ENCODE data around the gene SLK.

DNA sequence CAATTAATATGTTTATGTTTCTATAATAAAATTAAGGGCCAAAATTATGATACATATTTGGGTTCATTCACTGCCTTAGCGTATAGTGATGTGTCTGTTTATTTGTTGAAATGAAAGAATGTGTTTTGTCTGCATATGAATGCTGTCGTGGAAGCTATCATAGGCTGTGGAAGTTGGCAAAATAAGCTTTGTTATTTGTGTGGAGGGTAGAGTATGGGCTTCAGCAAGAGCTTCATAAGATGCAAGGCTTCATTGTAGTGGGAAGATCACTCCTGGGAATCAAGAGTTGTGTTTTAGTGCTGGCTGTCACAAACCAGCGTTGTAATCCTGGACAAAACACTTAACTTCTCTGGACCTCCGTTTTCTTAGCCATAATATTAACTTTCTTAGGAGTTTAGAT is 2.5 kb downstream of the SLK start:
- TF ChIP-seq, protein P1, sequence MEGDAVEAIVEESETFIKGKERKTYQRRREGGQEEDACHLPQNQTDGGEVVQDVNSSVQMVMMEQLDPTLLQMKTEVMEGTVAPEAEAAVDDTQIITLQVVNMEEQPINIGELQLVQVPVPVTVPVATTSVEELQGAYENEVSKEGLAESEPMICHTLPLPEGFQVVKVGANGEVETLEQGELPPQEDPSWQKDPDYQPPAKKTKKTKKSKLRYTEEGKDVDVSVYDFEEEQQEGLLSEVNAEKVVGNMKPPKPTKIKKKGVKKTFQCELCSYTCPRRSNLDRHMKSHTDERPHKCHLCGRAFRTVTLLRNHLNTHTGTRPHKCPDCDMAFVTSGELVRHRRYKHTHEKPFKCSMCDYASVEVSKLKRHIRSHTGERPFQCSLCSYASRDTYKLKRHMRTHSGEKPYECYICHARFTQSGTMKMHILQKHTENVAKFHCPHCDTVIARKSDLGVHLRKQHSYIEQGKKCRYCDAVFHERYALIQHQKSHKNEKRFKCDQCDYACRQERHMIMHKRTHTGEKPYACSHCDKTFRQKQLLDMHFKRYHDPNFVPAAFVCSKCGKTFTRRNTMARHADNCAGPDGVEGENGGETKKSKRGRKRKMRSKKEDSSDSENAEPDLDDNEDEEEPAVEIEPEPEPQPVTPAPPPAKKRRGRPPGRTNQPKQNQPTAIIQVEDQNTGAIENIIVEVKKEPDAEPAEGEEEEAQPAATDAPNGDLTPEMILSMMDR (IDR thresholded peaks at IDR 0.05): no peak
- TF ChIP-seq SIN3A (IDR thresholded peaks at IDR 0.05; ENCODE audit: borderline replicate concordance, insufficient read depth, low read depth, low read length) (no peak), TCF7L2 (IDR thresholded peaks at IDR 0.05; ENCODE audit: low read depth, low read length) (no peak), POLR2AphosphoS5 (IDR thresholded peaks at IDR 0.05; ENCODE audit: low read depth, low read length) (no peak)
- TF ChIP-seq, protein P2, sequence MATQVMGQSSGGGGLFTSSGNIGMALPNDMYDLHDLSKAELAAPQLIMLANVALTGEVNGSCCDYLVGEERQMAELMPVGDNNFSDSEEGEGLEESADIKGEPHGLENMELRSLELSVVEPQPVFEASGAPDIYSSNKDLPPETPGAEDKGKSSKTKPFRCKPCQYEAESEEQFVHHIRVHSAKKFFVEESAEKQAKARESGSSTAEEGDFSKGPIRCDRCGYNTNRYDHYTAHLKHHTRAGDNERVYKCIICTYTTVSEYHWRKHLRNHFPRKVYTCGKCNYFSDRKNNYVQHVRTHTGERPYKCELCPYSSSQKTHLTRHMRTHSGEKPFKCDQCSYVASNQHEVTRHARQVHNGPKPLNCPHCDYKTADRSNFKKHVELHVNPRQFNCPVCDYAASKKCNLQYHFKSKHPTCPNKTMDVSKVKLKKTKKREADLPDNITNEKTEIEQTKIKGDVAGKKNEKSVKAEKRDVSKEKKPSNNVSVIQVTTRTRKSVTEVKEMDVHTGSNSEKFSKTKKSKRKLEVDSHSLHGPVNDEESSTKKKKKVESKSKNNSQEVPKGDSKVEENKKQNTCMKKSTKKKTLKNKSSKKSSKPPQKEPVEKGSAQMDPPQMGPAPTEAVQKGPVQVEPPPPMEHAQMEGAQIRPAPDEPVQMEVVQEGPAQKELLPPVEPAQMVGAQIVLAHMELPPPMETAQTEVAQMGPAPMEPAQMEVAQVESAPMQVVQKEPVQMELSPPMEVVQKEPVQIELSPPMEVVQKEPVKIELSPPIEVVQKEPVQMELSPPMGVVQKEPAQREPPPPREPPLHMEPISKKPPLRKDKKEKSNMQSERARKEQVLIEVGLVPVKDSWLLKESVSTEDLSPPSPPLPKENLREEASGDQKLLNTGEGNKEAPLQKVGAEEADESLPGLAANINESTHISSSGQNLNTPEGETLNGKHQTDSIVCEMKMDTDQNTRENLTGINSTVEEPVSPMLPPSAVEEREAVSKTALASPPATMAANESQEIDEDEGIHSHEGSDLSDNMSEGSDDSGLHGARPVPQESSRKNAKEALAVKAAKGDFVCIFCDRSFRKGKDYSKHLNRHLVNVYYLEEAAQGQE (IDR thresholded peaks at IDR 0.05; ENCODE audit: insufficient read depth in 1 of 2, low read depth in 2 of 2, low read length in 1 of 2): no peak

Data from Panc1 (cell line).